Smooth muscle cell of bladder (primary cell): ENCODE results near the gene IRF1. TPM values are rescaled to one million over a fixed set of nuclear protein-coding genes. Genes with fewer than 3 reads are reported as not detected.

ENCODE experiments used
- total RNA-seq: library from RNA; depleted of rRNA; stranded (reverse); fragments of >200 nt; gene quantifications from 2 replicates; pipeline ENCODE4 v1.2.3, GENCODE V29; 2014

IRF1 gene, protein sequence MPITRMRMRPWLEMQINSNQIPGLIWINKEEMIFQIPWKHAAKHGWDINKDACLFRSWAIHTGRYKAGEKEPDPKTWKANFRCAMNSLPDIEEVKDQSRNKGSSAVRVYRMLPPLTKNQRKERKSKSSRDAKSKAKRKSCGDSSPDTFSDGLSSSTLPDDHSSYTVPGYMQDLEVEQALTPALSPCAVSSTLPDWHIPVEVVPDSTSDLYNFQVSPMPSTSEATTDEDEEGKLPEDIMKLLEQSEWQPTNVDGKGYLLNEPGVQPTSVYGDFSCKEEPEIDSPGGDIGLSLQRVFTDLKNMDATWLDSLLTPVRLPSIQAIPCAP
- 12.3 and 13.8 TPM in 2 replicates for total RNA-seq

DNA sequence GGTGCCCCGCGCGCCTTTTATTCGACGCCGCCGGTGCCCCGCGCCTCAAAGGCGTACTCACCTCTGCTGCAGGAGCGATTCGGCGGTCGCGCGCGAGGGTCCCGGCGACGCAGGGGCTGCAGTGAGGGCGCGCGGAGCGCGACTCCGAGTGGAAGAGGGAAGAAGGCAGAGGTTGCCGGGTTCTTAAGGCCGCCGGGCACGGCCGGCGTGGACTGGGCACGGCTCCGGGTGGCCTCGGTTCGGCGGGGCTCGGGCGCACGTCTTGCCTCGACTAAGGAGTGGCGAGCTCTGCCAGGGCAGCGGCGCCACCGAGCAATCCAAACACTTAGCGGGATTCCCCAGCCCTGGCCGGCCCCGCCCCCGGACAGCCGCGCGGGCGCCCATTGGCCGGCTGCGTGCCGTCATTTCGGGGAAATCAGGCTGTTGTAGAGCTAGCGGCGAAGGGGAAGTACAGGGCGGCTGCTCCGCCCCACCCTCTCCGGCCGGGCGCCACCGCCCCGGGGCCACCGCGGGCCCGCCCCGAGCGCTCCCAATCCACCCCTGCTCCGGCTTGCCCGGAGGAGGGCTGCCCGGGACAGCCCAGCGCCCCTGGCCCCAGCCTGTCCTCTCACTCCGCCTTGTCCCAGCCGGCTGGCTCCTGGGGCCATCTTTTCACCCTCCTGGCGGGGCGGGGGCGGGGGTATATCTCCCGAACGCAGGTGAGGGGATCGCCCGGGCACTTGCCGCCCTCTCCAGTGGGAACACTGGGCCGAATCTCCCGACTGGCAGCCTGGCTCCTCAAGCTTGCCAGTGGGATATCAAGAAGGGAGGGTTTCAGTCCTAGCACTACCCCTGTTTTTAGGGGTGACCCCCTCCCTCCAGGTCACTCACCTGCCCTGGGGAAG lies at the start of gene IRF1:
Gene IRF1 (minus strand): TSS at position 290 of the 884 bp plus-strand sequence. CDS start 1,295 bp downstream, outside the sequence.

Other genes starting within 250 kb of the IRF1 start
- gene PDLIM4, start 233.1 kb downstream of the IRF1 start, total RNA-seq = 27.7 and 53.3 TPM in 2 replicates
- gene SLC22A4, start 196.4 kb downstream of the IRF1 start, total RNA-seq = 0.83 and 1.00 TPM in 2 replicates
- gene SLC22A5, start 121.1 kb downstream of the IRF1 start, total RNA-seq = 4.3 and 5.5 TPM in 2 replicates
- not detected in 2 replicates for gene IL5, start 52.7 kb upstream of the IRF1 start, total RNA-seq
- 26.5 and 31.0 TPM in 2 replicates for gene RAD50, start 66.2 kb upstream of the IRF1 start, total RNA-seq
- gene IL13, start 167.4 kb upstream of the IRF1 start, total RNA-seq = not detected in 2 replicates
- gene IL4, start 183.2 kb upstream of the IRF1 start, total RNA-seq = not detected in 2 replicates
- 7.1 and 9.3 TPM in 2 replicates for gene KIF3A, start 246.8 kb upstream of the IRF1 start, total RNA-seq